Inferior parietal cortex (tissue), 1 donor: ENCODE results near the gene MAL.

ENCODE experiments used
- DNase-seq: peaks from one replicate; pipeline ENCODE4 v3.0.0-alpha.2; 2016; ENCODE audit errors: extremely low spot score

The MAL gene

GRCh38 chr2:95016616-95017015, 8.9 kb upstream of the MAL start:
- no peak for DNase-seq

GRCh38 chr2:95017071-95017501, 8.4 kb upstream of the MAL start:
- no peak for DNase-seq

GRCh38 chr2:95017836-95018235, 7.7 kb upstream of the MAL start:
- no peak for DNase-seq

DNA sequence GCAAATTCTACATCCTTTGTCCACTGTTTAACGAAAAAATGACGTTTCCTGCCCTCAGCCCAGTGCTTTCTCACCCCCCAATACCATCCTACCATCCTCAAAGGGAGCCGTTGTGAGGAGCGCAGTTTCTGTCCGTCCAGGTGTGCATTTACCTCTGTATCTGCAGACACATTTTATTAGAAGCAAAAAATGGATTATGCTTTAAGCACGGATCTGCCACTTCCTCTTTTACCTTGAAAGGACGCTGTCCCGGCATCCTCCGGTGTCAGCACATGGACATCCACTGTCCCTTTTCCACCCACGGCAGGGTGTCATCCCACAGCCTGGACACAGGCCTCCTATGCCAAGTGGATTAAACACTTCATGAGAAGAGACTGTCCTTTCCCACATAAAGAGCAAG, 7.2 kb upstream of the MAL start:
- DNase-seq = no peak

DNA sequence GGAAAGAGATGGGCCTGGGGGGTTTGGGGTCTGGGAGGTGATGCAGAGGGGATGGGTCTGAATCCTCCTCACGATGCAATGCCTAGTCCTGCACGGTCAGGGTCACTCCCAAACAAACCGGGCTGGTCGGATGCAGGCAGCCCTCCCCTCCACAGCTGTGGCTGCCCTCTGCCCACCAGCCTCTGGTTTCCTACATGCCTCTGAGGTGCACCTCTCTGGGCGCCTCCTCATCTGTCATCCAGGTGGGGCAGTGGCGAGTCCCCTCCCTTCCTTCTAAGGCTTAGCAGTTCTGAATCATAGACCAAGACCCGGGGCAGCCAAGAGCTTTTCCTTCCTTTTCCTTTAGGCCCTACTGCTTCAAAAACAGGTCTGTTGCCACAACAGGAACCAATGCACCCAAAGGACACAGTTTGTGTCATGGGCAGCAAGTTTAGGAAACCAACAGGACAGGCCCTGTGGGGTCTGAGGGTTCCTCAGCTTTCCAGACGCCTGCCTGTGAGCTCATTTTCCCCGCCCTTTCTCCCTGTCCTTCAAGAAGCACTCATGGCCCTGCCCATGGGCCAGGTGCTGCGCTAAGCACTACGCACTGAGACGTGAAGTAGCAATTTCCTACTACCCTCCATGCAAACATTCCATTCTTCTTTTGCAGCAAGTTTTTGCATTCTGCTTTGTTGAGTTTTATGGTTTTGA, 6.5 kb upstream of the MAL start:
- no peak for DNase-seq

DNA sequence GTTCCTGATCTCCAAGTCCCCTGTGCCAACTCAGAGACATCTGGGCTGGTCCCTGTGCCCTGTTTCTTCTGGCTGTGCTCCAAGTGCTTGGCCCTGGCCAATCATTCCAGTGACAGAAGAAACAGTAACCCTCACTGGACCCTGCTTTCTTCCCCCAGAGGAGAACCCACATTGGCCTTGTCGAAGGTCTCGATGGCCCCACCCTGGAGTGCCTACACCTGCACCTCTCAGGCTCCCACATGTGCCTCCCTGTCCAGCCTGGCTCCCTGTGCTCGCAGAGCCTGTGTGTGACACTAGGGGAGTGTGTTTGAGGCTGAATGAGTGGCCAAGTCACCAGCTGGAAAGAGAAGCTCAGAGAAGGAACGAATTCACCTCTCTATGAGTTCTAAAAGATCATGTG, 5.9 kb upstream of the MAL start:
- no peak for DNase-seq

- no peak for DNase-seq
These were observed 5.1 kb upstream of the MAL start for GRCh38 chr2:95020275-95021022.

DNA sequence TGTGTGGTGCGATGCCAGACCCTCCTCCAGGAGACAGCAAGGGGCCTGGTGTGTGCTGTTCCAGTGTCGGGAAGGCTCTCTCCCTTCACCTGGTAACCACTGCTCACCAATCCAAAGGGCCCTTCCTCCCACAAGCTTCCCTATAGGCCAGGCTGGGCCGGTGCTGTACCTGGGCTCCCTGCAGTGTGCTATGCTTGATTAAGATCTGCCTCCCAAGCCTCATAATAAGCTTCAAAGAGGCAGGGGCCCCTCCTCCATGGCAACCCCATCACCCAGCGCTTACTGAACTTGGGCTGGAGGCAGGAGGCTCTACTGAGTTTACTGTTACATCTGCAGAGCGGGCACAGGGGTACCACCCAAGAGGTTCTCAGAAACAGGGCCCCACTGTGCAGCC, 4.5 kb upstream of the MAL start:
- no peak for DNase-seq

DNA sequence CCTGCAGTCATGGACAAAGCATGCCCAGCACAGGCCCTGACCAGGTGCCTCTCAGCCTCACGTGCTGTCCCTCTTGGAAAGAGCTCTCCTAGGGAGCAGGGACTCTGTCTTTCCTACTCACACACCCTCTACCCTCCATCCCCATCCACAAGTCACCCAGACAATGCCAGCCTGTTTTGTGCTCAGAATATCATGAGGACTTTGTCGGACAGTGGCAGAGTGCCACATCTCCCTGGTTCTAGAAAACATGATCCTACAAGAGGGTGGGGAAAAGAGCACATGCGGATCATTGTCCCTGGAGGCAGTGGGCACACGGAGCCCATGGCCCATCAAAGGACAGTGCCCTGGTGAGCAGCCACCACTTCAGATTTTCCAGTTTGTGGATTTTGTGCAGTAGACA, 3.7 kb upstream of the MAL start:
- peak; percentile 81 for DNase-seq

- peak; percentile 92 for DNase-seq
These were observed 2.9 kb upstream of the MAL start for GRCh38 chr2:95022309-95023221.

DNA sequence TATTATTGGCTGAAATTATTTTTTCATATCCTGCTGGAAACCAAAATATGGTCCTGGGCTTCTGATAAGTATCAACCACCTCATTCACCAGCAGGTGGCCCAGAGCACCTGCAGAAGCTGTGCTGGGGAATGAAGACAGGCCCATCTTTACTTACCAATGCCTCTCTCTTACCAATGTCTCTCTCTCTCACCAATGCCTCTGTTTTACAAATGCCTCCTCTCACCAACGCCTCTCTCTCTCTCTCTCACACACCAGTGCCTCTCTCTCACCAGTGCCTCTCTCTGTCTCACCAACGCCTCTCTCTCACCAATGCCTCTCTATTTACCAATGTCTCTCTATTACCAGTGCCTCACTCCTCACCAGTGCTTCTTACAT, 2.3 kb upstream of the MAL start:
- DNase-seq = no peak

DNA sequence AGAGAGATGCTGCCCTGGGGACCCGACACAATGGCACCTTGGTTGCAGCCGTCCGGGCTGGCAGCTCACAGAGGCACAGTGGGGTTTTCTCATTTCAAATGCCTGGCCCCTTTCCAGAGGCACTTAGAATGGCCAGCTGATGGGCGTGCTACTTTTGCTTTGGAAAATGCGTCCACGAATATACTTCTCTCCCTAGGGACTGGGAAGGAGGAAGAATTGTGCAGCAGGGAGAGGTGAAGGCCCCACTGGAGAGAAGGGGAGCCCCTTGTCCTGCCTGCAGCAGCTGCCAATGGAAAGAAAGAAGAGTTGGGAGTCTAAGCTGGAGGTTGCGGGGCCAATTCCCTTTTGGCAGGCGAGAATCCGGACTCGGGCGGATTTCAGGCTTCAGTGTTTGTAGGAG, 1.1 kb upstream of the MAL start:
- DNase-seq = peak; percentile 80

DNA sequence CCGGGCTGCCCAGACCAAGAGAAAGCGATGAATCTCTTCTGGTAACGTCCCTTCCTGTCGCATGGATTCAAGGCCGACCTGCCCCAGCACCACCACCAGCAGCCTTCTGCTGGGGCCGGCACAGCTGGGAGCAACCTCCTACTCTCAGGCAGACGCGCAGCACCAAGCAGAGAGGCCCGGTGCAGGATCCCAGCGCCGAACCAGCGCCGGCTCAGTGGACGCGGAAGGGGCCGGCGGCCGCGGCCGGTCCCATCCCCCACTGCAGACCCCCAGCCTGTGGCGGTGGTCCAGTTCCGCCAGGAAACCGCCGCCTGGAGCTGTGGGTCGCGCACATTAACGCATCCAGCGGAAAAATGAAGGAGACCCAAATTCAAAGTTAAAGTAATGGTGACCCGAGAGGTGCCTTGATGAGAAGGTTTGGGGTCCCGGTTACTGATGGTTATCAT, 525 bp upstream of the MAL start:
- DNase-seq = no peak

DNA sequence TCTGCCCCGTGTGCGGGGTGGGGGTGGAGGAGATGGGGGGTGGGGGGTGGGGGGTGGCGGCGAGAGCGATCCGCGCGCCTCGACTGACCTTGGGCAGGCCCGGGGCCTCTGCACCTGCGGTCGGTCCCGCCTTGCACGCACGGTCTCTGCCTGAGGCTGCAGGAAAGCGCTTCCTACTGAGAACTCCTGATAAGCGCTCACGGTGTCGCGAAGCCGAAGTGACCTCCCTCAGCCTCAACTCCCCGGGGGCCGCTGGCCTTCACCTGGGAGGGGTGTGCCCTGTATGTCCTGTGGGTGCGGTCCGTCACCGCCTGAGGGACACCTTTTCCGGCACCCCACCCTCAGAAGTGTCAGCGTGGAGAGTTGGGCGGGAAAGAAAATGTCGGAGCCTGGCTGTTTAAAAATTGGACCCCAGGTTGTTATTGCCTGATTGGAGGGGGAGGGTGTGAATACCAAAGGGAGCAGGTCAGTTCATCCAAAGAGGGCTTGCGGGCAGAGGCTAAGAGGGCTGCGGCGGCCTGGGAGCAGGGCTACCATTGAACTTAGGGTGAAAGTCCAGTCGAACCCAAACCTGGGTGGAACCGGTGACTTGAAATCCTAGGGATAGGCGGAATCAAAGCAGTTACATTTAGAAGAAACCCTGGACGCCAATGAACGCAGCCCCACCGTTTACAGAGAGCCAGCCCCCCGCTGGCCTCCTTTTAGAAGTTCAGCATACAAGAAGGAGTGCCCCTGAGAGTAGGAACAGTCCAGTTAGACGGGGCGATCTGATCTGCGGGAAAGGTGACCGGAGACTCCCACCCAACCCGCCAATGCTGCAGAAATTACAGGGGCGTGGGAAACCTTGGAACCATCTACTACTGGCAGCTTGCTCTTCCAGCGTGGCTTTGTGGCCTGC, 1.2 kb downstream of the MAL start:
- no peak for DNase-seq

GRCh38 chr2:95027369-95027720, 1.8 kb downstream of the MAL start:
- no peak for DNase-seq

- DNase-seq = no peak
These were observed 4.4 kb downstream of the MAL start for GRCh38 chr2:95029898-95030341.

DNA sequence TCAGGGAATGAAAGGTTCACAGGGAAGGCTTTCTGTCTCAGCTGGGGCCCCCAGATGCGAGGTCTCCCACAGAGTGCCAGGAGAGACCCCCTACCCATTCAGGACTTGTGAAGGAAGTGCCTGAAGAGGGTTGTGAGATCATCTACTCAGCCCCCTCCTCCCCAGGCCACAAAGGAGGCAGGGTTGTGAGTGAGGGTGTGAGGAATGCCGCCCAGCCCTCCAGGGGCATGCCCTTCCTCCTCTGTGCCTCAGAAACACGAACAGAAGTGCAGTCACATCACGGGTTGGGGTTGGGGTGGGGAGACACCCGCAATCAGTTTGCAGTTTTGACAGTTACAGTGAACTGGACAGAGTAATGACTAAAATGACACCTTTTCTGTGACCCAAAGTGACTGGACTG, 5.0 kb downstream of the MAL start:
- no peak for DNase-seq

DNA sequence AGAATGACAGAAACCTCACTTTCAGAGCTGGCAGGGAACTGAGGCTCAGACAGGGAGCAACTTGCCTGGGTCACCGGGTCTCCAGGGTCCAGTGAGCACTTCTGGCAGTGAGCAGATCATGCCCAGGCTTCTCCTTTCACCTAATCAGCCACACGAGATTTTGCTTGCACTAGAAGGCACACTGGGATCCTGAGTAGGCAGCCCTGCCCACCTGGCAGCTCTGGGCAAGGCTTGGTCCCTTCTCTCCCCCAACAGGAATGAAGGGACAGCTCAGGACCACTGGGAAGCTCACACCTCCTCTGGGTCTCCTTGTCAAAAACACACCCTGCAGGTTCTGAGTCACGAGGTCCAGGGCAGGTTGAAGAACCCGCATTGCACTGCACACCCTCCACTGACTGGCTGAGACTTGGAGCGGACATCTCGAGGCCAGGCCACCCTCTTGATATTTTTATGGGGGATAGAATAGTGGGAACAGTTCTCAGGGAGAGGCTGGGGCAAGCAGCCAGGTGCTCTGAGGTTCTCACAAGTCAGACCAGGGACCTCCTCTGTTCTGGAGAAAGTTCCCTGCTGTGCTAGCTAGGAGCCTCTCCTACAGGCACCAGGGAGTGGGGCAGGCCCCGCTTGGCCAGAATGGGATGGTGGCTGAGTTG, 5.7 kb downstream of the MAL start:
- DNase-seq = no peak

DNA sequence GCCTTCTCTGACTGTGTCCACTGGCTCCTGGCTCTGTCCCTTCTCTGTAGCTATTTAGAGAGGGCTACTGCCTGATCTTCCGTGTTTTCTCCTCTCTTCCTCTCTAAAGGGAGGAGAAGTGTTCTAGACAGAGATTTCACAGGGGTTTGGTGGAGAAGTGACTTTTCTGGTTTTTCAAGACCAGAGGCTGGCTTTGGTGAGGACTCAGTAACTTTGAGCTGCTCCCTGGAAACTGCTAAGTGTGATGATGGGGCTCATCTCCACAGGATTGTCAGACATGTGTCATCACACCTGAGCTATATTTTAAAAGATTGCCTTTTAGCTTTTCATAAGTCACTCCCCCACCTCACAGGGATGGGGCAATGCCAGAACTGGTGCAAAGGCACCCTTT, 6.2 kb downstream of the MAL start:
- DNase-seq = no peak

GRCh38 chr2:95032341-95032740, 6.8 kb downstream of the MAL start:
- DNase-seq = no peak
